ENCODE results near the gene SPIN2B.

The SPIN2B gene

DNA sequence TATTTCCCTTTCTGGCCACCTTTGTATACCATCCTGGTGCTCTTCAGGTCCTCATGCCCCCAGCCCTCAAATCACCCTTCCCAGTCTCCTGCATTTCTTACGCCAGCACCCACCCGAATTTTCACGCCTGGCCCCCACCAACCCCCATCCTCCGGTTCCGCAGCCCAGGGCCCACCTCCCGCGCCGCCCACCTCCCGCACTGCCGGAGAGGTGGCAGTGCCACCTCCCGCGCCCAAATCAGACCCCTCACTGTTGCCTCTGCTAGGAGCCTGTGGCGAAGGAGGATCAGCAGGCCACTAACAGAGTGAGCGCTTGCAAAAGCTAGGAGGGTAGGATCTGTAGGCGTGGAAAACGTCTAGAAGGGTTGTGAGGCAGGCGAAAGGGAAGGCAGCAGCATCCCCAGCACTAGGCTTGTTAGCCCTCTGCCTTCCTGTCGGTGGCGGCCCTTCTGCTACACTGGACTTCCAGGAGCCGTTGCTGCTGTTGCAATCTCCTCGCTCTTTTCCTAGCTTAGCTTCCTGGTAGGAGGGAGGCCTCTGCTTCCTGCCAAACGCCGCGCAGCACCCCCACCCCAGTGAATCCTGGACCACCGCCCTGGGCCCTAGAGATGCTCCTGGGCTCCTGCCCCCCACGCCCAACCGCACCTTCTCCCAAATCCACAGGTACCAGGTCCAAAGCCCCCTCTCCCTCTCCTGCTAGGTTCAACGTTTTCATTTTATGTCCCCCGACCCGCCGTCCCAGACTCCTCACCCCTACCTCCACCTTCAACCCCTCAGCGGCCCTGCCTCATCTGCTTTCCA, 51.0 kb downstream of the SPIN2B start:
- DNase-seq, result no peak

All from hematopoietic multipotent progenitor cell treated with erythropoietin and hydrocortisone succinate and interleukin-3 and kit ligand, for 8 days (in vitro differentiated cells).